DND-41 (cell line): Measurements from ENCODE around the gene PTTG2.

Source experiments
- CTCF ChIP-seq: IDR thresholded peaks from 2 replicates; pipeline ENCODE4 v1.5.1; 2012; ENCODE audit warnings: borderline replicate concordance, low read length, moderate library complexity, mild to moderate bottlenecking; ENCODE audit not compliant: poor library complexity, severe bottlenecking; ENCODE audit errors: extremely low read depth
- EZH2 ChIP-seq: IDR thresholded peaks from 3 replicates; pipeline ENCODE4 v1.6.1; 2012; ENCODE audit warnings: borderline replicate concordance, low read depth, mild to moderate bottlenecking, moderate library complexity, low read length, inconsistent platforms; ENCODE audit not compliant: severe bottlenecking

GRCh38 chr4:38004887-38005286 lies 44.7 kb downstream of the PTTG2 start:
- TF ChIP-seq CTCF (no peak), EZH2 (no peak)
